ENCODE results near the gene CPA1.

DNA sequence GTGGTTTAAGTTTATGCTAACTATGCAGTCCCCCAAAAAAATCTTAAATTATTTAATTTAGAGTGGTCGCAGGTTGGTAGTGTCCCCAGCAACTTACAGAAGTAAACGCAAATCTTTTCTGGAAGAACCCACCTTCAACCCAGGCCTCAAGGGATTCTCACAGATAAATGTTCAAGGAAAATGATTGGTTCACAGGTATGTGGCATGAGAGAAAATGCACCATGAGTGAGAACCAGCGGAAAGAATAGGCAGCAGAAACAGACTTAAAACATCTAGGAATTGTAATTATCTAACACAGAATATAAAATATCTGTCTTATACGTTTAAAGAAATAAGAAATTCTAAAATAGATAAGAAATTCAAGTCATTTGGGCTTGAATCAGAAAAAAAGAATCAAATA is 38.4 kb upstream of the CPA1 start:
- no peak for TF ChIP-seq POLR2A (IDR thresholded peaks at IDR 0.05; ENCODE audit: low read length)
- TF ChIP-seq GATA1 (IDR thresholded peaks at IDR 0.05; ENCODE audit: low read depth, low read length): no peak
